ENCODE measurements around the gene TMEM82.

Gene TMEM82

GRCh38 chr1:15788624-15789301, 46.5 kb downstream of the TMEM82 start:
- DNase-seq (ENCODE audit: low read depth), result no peak

- DNase-seq (ENCODE audit: low read depth), result no peak
Measured at GRCh38 chr1:15796086-15796462, 53.8 kb downstream of the TMEM82 start.
